Fibroblast of skin of scalp (primary cell): ENCODE results near the gene AARS1. TPM values are rescaled to one million over a fixed set of nuclear protein-coding genes. Genes with fewer than 3 reads are reported as not detected.
"Not testable (repeated sequence)": the region's sequence is repeated elsewhere in the genome, so short reads cannot be mapped to it uniquely, and the experiment has no call there.

Experiments used
- DNase-seq: peaks from one replicate; pipeline ENCODE4 v3.0.0-alpha.2; 2013
- polyA plus RNA-seq, 2 experiments: library from polyadenylated mRNA; unstranded; fragments of 120-200 nt; gene quantifications; one replicate each; pipeline ENCODE4 v1.2.1, GENCODE V29; 2013; ENCODE audit not compliant: insufficient read length in 2 of 2

The AARS1 gene
- polyA plus RNA-seq (2013, experiment 1 of 2; ENCODE audit: insufficient read length), result 204 TPM
- 200 TPM for polyA plus RNA-seq (2013, experiment 2 of 2; ENCODE audit: insufficient read length)

GRCh38 chr16:70289229-70290094 is at the start of gene AARS1:
Gene AARS1 (minus strand): TSS chr16:70289506. CDS start chr16:70282763, 6,743 bp downstream.
- peak; percentile 100 for DNase-seq

GRCh38 chr16:70337814-70338213 is 48.5 kb upstream of the AARS1 start:
- no peak for DNase-seq

- not testable (repeated sequence) for DNase-seq
These were observed 43.4 kb upstream of the AARS1 start for GRCh38 chr16:70332728-70333127.

DNA sequence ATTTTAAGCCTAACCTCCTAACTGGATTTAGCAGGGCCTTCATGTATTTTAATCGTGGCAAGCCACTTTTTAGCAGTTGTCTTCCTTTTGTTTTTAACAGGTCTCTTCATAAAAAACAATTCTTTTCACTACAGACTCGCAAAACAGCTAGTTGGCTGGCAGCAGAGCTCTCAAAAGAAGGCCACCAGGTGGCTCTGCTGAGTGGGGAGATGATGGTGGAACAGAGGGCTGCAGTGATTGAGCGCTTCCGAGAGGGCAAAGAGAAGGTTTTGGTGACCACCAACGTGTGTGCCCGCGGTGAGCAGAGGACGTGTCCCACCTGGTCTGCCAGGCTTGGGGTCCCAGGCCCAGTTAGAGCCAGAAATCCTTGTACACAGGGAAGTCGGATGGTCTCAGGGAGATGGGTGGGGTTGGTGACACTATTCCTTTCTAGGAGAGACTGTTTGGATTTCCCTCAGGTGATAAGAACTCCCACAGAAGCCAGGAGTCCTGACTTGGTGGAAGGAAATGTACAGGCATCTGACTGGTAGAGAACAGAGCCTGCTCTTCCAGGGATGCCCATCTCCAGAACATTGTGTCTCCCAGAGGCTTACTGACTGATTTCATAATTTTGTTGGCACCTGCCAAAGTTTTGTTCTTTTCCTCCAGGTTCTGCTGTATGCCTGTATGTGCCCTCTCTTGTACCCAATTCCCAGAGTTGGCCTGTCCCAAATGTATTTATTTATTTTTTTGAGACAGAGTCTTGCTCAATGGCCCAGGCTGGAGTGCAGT is 42.5 kb upstream of the AARS1 start:
- DNase-seq, result peak; percentile 9

DNA sequence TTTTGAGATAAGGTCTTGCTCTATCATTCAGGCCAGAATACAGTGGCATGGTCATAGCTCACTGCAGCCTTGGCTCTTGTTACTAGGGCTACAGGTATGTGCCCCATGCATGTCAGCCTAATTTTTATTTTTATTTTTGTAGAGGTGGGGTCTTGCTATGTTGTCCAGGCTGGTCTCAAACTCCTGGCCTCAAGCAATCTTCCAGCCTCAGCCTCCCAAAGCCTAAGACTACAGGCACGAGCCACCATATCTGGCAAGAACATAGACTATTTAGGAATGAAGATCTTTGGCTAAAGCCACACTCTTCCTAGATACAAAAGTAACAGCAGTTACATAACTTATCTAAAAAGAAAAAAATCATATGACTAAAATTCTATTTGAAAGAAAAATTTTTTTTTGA is 41.8 kb upstream of the AARS1 start:
- no peak for DNase-seq

- DNase-seq, result no peak
These were observed 35.9 kb upstream of the AARS1 start for GRCh38 chr16:70324998-70325747.

GRCh38 chr16:70320121-70320520 is 30.8 kb upstream of the AARS1 start:
- no peak for DNase-seq

GRCh38 chr16:70307726-70308125 is 18.4 kb upstream of the AARS1 start:
- DNase-seq, result not testable (repeated sequence)

DNA sequence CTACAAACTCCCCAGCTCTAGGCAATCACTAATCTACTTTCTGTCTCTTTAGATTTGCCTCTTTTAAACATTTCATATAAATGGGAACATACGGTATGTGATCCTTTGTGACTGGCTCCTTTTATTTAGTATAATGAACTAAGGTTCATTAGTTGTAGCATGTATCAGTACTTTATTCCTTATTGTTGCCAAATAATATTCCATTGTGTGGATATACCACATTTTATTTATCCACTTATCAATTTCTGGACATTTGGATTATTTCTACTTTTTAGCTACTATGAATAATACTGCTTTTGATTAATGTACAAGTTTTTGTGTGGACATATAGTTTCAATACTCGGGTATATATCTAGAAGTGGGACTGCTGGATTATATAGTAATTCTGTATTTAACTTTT is 17.6 kb upstream of the AARS1 start:
- DNase-seq, result no peak

DNA sequence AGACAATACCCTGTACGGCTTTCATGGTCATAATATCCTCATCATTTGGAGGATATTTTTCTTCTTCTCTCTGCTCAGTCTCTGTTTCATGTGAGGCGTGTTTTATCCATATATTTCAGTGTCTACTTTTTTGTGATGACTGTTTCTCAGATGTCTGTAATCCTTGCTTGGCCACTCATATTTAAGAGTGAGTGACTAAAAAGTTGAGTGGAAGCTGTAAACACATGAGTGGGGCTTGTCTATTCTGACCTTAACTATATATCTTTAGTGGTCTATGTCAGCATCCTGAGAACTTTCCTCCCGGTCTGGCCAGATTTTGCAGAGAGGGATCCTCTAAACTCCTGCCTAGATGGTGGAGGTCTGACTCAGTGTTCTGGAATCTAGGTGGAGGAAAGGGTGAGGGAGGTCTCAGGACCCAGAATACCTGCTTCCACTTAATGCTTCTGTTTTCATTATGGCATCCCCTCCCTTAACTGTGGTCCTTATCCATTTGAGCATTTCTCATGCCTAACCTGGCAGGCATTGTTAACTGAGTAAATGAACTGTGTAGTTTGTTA is 15.7 kb upstream of the AARS1 start:
- no peak for DNase-seq

- no peak for DNase-seq
These were observed 13.4 kb upstream of the AARS1 start for GRCh38 chr16:70302745-70303144.

DNA sequence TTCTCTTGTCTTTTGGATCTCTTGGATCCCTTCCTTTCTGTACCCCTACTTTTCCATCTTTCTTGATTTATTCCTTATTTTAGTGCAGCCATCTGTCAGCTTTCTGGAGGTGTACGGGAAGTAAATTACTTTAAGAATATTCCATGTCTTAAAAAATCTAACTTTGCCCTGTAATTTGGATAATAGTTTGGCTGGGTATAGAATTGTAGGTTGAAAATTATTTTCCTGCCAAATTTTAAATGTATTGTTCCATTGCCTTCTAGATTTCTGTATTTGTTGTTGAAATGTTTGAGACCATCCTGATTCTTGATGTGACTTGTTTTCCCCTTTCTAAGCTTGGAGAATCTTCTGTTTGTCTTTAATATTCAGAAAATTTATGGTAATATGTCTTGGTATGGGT is 11.8 kb upstream of the AARS1 start:
- DNase-seq, result no peak

DNA sequence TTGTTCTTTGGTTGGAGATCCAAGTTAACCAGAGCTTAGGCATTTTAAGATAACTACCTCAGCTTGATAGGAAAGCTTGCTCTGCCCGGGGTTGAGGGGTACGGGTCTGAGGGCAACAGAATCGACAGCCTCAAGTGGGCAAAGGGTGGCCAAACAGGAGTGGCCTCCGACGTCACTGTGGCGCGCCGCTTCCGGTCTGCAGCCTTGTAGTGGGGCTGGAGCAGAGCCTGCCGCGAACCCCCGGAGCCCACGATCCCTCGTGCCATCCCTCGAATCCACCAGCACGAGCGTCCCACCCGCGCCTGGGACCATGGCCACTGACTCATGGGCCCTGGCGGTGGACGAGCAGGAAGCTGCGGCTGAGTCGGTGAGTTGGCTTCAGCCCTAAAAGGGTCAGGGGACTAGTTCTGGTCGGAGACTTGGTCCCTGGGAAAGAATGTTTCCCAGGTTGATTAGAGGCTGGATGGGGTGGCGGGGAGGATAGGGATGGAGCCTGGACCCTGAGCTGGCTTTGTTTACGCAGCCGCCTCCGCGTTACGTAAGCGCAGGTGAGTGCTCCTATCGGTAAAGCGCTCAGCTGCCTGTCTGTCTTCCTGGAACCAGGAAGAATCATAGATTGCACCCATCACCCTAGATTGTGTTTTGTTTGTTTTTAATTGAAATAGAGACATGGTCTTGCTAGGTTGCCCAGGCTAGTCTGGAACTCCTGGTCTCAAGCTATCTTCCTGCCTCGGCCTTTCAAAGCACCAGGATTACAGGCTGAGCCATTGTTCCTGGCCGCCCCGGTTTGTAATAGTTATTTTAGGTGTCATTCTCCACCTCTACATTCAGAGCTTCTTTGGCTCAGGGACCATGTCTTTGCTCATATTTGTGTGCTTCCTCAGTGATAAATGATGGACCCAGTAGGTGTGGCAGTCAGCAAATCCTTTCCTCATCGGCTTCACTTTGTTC is 10.0 kb upstream of the AARS1 start, which contains the start of gene DDX19B:
Gene DDX19B (plus strand): TSS at position 199 of the 951 bp plus-strand sequence. CDS start 112 bp downstream, at position 311.
- peak; percentile 73 for DNase-seq

- DNase-seq, result no peak
These were observed 6.3 kb upstream of the AARS1 start for GRCh38 chr16:70295634-70296033.

DNA sequence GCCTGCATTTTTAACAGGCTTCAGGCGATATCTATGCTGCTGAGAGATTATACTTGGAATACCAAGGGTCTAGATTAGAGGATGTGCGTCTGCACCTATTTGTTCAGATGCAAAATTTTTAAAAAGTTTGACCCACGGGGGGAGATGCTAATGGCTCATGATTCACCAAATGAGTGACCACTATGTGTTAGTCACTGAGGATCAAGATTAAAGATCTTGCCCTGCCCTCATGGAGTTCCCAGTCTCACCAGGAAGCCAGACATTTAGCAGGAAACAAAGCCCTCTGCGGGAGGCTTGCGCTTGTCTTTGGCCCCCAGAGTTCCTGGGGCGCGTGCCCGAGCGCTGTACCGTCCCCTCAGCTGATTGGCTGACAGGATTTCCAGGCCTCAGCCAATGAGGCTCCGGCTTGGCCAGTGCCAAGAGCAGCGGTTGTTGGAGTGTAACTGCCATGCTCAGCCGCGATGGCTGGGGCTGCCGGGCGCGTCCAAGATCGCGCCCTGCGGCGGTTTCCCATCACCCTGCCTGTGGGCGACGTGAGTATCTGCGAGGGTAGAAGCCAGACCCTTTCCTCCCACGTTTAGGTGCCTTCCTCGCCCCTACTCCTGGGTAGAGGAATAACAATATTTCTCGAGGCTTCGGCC is 5.2 kb upstream of the AARS1 start:
- no peak for DNase-seq

DNA sequence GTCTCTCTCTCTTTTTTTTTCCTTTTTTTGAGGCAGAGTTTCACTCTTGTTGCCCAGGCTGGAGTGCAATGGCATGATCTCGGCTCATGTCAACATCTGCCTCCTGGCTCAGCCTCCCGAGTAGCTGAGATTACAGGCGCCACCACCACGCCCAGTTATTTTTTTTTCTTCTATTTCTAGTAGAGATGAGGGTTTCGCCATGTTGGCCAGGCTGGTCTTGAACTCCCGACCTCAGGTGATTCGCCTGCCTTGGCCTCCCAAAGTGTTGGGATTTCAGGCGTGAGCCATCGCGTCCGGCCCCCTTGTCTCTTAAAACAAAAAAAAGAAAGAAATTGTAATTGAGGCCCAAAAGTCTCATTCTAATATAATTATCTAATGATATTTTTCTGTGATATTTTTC is 2.8 kb upstream of the AARS1 start:
- DNase-seq, result not testable (repeated sequence)

- DNase-seq, result no peak
These were observed 1.7 kb upstream of the AARS1 start for GRCh38 chr16:70290949-70291519.

- not testable (repeated sequence) for DNase-seq
These were observed 1.9 kb downstream of the AARS1 start for GRCh38 chr16:70287304-70287971.

DNA sequence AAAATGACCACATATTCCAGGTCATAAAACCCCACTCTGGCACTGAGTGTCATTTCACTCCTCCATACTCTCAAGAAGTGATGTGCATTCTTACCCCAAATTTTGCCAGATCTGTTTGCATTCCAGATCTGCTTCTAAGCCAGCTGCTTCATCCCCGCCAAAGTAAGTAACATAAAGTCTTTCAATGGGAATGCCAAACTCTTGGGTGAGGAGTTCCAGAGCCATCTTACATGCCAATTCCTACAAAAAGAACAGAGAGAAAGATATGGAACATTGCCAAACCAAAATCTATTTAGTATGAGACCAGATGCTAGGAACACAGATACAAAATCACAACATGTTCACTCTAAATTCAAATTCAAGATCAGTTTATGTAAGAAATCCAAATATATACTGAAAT is 12.9 kb downstream of the AARS1 start:
- DNase-seq, result no peak

GRCh38 chr16:70271696-70272095 is 17.6 kb downstream of the AARS1 start:
- no peak for DNase-seq
